SK-N-SH treated with all-trans-retinoic acid at 6 μM for 48 hours (cell line): ENCODE results near the gene MUC20.
"Not testable (repeated sequence)": the region's sequence is repeated elsewhere in the genome, so short reads cannot be mapped to it uniquely, and the experiment has no call there.

Experiments used
- ATAC-seq: fragments of 200-7000 bp; cut with Tn5 transposase; 3 replicates; pipeline ENCODE4 v1.9.1; 2020; ENCODE audit warnings: mild to moderate bottlenecking, moderate library complexity
- ARNTL ChIP-seq: fragments of 450-650 bp; formaldehyde crosslinking; IDR thresholded peaks from 2 replicates; pipeline ENCODE4 v1.5.0; 2020; ENCODE audit warnings: low read depth, mild to moderate bottlenecking, moderate library complexity, borderline replicate concordance
- BACH2 ChIP-seq: fragments of 250-450 bp; sonication (Bioruptor Pico); IDR thresholded peaks from 2 replicates; pipeline ENCODE4 v1.9.0; 2021; ENCODE audit warnings: mild to moderate bottlenecking, borderline replicate concordance
- CREB5 ChIP-seq: fragments of 250-450 bp; sonication (Bioruptor Pico); IDR thresholded peaks from 2 replicates; pipeline ENCODE4 v1.5.1; 2020; ENCODE audit warnings: low read depth, mild to moderate bottlenecking, moderate library complexity
- CSDC2 ChIP-seq: fragments of 250-450 bp; sonication (Bioruptor Pico); IDR thresholded peaks from 2 replicates; pipeline ENCODE4 v1.5.0; 2020; ENCODE audit warnings: mild to moderate bottlenecking, moderate library complexity
- GLIS3 ChIP-seq: fragments of 250-450 bp; sonication (Bioruptor Pico); IDR thresholded peaks from 2 replicates; pipeline ENCODE4 v1.5.0; 2020; ENCODE audit warnings: mild to moderate bottlenecking, moderate library complexity
- ISL1 ChIP-seq: fragments of 250-450 bp; sonication (Bioruptor Pico); IDR thresholded peaks from 2 replicates; pipeline ENCODE4 v2.1.2; 2022; ENCODE audit warnings: mild to moderate bottlenecking, moderate library complexity
- OSR1 ChIP-seq: fragments of 250-450 bp; sonication (Bioruptor Pico); IDR thresholded peaks from 2 replicates; pipeline ENCODE4 v1.8.0; 2022; ENCODE audit warnings: moderate library complexity, mild to moderate bottlenecking, inconsistent platforms
- PATZ1 ChIP-seq: fragments of 250-450 bp; sonication (Bioruptor Pico); IDR thresholded peaks from 2 replicates; pipeline ENCODE4 v1.8.0; 2020; ENCODE audit warnings: mild to moderate bottlenecking, moderate library complexity, borderline replicate concordance
- PPARA ChIP-seq: fragments of 250-450 bp; sonication (Bioruptor Pico); IDR thresholded peaks from 2 replicates; pipeline ENCODE4 v1.5.0; 2020; ENCODE audit warnings: mild to moderate bottlenecking, borderline replicate concordance
- RARB ChIP-seq: fragments of 250-450 bp; sonication (Bioruptor Pico); IDR thresholded peaks from 2 replicates; pipeline ENCODE4 v1.8.0; 2021; ENCODE audit warnings: mild to moderate bottlenecking, moderate library complexity
- TCF4 ChIP-seq: fragments of 250-450 bp; sonication (Bioruptor Pico); IDR thresholded peaks from 2 replicates; pipeline ENCODE4 v1.8.0; 2021; ENCODE audit warnings: mild to moderate bottlenecking, moderate library complexity, borderline replicate concordance
- TOX ChIP-seq: fragments of 250-450 bp; sonication (Bioruptor Pico); IDR thresholded peaks from 2 replicates; pipeline ENCODE4 v1.8.0; 2021; ENCODE audit warnings: mild to moderate bottlenecking, moderate library complexity, borderline replicate concordance
- ZC3H10 ChIP-seq: fragments of 250-450 bp; sonication (Bioruptor Pico); IDR thresholded peaks from 2 replicates; pipeline ENCODE4 v1.5.1; 2021; ENCODE audit warnings: mild to moderate bottlenecking, moderate library complexity
- ZFP3 ChIP-seq: fragments of 250-450 bp; sonication (Bioruptor Pico); IDR thresholded peaks from 2 replicates; pipeline ENCODE4 v1.5.0; 2020; ENCODE audit warnings: mild to moderate bottlenecking, moderate library complexity
- ZFP30 ChIP-seq: fragments of 450-650 bp; formaldehyde crosslinking; IDR thresholded peaks from 2 replicates; pipeline ENCODE4 v1.5.0; 2022; ENCODE audit warnings: mild to moderate bottlenecking, moderate library complexity
- ZNF565 ChIP-seq: fragments of 450-650 bp; formaldehyde crosslinking; conservative IDR thresholded peaks from 2 replicates; pipeline ENCODE4 v1.5.0; 2020; ENCODE audit warnings: low read depth, mild to moderate bottlenecking, moderate library complexity
- ZNF70 ChIP-seq: fragments of 450-650 bp; formaldehyde crosslinking; IDR thresholded peaks from 2 replicates; pipeline ENCODE4 v1.5.0; 2020; ENCODE audit warnings: mild to moderate bottlenecking, moderate library complexity
- ZNF8 ChIP-seq: fragments of 450-650 bp; formaldehyde crosslinking; IDR thresholded peaks from 2 replicates; pipeline ENCODE4 v1.5.0; 2020; ENCODE audit warnings: mild to moderate bottlenecking, moderate library complexity
- TF ChIP-seq, protein P1 (sequence below): fragments of 250-450 bp; sonication (Bioruptor Pico); IDR thresholded peaks from 2 replicates; pipeline ENCODE4 v1.8.0; 2021; ENCODE audit warnings: low read depth, mild to moderate bottlenecking, moderate library complexity, borderline replicate concordance
- TF ChIP-seq, protein P2 (sequence below): fragments of 250-450 bp; sonication (Bioruptor Pico); IDR thresholded peaks from 2 replicates; pipeline ENCODE4 v1.5.0; 2020; ENCODE audit warnings: mild to moderate bottlenecking, moderate library complexity
- TF ChIP-seq, protein P3 (sequence below): fragments of 250-450 bp; sonication (Bioruptor Pico); IDR thresholded peaks from 2 replicates; pipeline ENCODE4 v1.5.1; 2021; ENCODE audit warnings: mild to moderate bottlenecking, moderate library complexity

MUC20 gene

DNA sequence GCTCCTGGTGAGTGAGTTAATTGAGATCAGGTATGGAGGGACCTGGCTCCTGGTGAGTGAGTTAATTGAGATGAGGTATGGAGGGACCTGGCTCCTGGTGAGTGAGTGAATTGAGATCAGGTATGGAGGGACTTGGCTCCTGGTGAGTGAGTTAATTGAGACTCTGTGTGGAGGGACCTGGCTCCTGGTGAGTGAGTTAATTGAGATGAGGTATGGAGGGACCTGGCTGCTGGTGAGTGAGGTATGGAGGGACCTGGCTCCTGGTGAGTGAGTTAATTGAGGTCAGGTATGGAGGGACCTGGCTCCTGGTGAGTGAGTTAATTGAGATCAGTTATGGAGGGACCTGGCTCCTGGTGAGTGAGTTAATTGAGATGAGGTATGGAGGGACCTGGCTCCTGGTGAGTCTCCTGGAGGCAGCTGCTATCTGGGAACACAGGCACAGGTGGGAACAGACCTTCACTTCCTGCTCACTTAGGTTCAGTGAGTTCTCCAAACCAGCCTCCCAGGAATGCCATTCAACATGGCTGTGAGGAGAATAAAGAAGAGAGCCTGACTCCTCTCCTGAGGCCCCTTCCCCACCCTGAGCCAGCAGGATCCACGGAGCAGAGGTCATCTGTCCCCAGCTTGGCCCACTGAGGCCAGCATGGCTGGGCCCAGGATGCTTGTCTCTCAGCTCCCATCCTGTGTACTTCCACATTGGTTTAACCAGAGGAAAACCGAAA is 9.5 kb upstream of the MUC20 start:
- not testable (repeated sequence) for ATAC-seq

DNA sequence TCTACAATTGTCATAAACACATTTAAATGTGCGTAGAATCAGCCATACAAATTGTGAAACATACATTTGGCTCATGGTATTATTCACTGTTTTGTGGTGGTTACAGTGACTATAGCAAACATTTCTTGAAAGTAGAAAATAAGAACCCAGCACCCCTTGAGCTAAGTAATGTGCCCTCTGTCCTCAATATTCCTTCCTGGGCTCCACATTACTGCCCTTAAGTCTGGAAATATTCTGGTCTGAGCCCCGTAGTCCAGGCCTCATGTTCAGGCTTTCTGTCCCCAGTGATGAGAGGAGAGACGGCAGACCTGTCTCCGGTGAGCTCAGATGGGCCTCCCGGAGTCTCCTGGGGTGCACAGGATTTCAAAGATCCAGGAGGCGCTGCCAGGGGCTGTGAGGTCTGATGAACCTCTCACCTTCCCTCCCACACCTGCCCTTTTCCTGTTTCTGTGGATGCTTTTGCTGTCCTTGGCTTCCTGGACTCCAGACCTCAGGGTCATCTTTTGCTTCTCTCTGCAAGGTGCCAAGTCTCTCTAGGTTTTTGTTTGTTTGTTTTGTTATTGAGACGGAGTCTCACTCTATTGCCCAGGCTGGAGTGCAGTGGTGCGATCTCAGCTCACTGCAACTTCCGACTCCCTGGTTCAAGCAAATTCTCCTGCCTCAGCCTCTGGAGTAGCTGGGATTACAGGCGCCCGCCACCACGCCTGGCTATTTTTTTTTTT is 8.8 kb upstream of the MUC20 start:
- TF ChIP-seq PPARA (CRISPR knock-in tag) = no peak
- no peak for TF ChIP-seq RARB
- TF ChIP-seq ZNF8 (CRISPR knock-in tag) = no peak
- TF ChIP-seq TOX (CRISPR knock-in tag) = no peak
- no peak for TF ChIP-seq ZNF70 (CRISPR knock-in tag)
- TF ChIP-seq, protein P1, sequence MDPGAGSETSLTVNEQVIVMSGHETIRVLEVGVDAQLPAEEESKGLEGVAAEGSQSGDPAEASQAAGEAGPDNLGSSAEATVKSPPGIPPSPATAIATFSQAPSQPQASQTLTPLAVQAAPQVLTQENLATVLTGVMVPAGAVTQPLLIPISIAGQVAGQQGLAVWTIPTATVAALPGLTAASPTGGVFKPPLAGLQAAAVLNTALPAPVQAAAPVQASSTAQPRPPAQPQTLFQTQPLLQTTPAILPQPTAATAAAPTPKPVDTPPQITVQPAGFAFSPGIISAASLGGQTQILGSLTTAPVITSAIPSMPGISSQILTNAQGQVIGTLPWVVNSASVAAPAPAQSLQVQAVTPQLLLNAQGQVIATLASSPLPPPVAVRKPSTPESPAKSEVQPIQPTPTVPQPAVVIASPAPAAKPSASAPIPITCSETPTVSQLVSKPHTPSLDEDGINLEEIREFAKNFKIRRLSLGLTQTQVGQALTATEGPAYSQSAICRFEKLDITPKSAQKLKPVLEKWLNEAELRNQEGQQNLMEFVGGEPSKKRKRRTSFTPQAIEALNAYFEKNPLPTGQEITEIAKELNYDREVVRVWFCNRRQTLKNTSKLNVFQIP = no peak
- TF ChIP-seq ARNTL (CRISPR knock-in tag) = no peak
- TF ChIP-seq, protein P2, sequence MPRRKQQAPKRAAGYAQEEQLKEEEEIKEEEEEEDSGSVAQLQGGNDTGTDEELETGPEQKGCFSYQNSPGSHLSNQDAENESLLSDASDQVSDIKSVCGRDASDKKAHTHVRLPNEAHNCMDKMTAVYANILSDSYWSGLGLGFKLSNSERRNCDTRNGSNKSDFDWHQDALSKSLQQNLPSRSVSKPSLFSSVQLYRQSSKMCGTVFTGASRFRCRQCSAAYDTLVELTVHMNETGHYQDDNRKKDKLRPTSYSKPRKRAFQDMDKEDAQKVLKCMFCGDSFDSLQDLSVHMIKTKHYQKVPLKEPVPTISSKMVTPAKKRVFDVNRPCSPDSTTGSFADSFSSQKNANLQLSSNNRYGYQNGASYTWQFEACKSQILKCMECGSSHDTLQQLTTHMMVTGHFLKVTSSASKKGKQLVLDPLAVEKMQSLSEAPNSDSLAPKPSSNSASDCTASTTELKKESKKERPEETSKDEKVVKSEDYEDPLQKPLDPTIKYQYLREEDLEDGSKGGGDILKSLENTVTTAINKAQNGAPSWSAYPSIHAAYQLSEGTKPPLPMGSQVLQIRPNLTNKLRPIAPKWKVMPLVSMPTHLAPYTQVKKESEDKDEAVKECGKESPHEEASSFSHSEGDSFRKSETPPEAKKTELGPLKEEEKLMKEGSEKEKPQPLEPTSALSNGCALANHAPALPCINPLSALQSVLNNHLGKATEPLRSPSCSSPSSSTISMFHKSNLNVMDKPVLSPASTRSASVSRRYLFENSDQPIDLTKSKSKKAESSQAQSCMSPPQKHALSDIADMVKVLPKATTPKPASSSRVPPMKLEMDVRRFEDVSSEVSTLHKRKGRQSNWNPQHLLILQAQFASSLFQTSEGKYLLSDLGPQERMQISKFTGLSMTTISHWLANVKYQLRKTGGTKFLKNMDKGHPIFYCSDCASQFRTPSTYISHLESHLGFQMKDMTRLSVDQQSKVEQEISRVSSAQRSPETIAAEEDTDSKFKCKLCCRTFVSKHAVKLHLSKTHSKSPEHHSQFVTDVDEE = no peak
- TF ChIP-seq ZNF565 (CRISPR knock-in tag) = no peak
- no peak for TF ChIP-seq ZFP3 (CRISPR knock-in tag)
- no peak for ATAC-seq

- not testable (repeated sequence) for ATAC-seq
Observed at GRCh38 chr3:195712535-195712910, 8.3 kb upstream of the MUC20 start.

DNA sequence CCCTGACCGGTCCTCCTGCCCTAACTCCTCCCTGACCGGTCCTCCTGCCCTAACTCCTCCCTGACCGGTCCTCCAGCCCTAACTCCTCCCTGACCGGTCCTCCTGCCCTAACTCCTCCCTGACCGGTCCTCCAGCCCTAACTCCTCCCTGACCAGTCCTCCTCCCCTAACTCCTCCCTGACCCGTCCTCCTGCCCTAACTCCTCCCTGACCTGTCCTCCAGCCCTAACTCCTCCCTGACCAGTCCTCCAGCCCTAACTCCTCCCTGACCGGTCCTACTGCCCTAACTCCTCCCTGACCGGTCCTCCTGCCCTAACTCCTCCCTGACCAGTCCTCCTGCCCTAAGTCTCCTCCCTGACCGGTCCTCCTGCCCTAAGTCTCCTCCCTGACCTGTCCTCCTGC is 7.6 kb upstream of the MUC20 start:
- ATAC-seq = not testable (repeated sequence)

- no peak for ATAC-seq
- TF ChIP-seq, protein P2 = no peak
- no peak for TF ChIP-seq OSR1
- TF ChIP-seq, protein P3, sequence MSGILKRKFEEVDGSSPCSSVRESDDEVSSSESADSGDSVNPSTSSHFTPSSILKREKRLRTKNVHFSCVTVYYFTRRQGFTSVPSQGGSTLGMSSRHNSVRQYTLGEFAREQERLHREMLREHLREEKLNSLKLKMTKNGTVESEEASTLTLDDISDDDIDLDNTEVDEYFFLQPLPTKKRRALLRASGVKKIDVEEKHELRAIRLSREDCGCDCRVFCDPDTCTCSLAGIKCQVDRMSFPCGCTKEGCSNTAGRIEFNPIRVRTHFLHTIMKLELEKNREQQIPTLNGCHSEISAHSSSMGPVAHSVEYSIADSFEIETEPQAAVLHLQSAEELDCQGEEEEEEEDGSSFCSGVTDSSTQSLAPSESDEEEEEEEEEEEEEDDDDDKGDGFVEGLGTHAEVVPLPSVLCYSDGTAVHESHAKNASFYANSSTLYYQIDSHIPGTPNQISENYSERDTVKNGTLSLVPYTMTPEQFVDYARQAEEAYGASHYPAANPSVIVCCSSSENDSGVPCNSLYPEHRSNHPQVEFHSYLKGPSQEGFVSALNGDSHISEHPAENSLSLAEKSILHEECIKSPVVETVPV (CRISPR knock-in tag) = no peak
- no peak for TF ChIP-seq ZFP3 (CRISPR knock-in tag)
- TF ChIP-seq ZNF70 (CRISPR knock-in tag) = no peak
- TF ChIP-seq BACH2 = no peak
- no peak for TF ChIP-seq PATZ1 (CRISPR knock-in tag)
- no peak for TF ChIP-seq ZC3H10 (CRISPR knock-in tag)
- TF ChIP-seq ZFP30 (CRISPR knock-in tag) = no peak
- TF ChIP-seq ISL1 (CRISPR knock-in tag) = no peak
- no peak for TF ChIP-seq PPARA (CRISPR knock-in tag)
- TF ChIP-seq GLIS3 (CRISPR knock-in tag) = no peak
- TF ChIP-seq CREB5 = no peak
- TF ChIP-seq TCF4 (CRISPR knock-in tag) = no peak
- no peak for TF ChIP-seq CSDC2
- TF ChIP-seq, all 23 proteins: peak for 0
Observed at GRCh38 chr3:195714380-195715011, 6.3 kb upstream of the MUC20 start.
